ENCODE data around the gene PMIS2. TPM values are rescaled to one million over a fixed set of nuclear protein-coding genes. Genes with fewer than 3 reads are reported as not detected.

The PMIS2 gene
- total RNA-seq, 1 donor from 2014 or later, result not detected

DNA sequence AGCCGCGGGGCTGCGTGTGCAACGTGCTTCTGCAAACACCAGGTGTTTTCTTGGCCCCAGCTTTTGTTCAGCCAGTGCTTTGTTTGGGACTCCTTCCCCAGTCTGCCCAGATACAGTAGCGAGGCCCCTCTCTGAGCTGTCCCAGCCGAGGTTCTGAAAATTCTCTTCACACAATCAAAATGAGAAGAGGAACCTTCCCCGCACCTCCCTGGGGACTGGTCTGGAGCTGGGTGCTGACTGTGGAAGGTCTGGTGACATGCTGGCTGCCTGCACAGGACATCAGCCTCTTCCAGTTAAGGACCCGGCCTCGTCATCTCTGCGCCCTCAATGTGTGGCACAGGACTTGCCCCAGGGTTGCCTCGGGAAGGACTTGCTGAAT is 26.7 kb upstream of the PMIS2 start:
- Histone ChIP-seq H4K20me1 (ENCODE audit: insufficient read depth, low read length) (no peaks in the 10 kb centered on the region), H3K9me3 (ENCODE audit: insufficient read depth, low read depth, low read length) (no peaks in the 10 kb centered on the region), H3K79me2 (ENCODE audit: insufficient read depth, low read length) (no peaks in the 10 kb centered on the region), H2AFZ (ENCODE audit: low read depth, low read length) (no peak overlapping the region), H3K9ac (ENCODE audit: low read length) (no peak overlapping the region), H3K4me1 (ENCODE audit: insufficient read depth, low read length) (peaks cover 2% of the 10 kb centered on the region), H3K4me3 (ENCODE audit: insufficient read depth, low read depth, low read length) (no peak overlapping the region), H3K27me3 (ENCODE audit: insufficient read depth, low read length) (peaks cover 12% of the 10 kb centered on the region), H3K27ac (ENCODE audit: low read depth, low read length) (no peak overlapping the region), H3K4me2 (ENCODE audit: low read length) (no peak overlapping the region), H3K36me3 (ENCODE audit: insufficient read depth, low read length) (no peaks in the 10 kb centered on the region)
- peak overlapping the region; percentile 67 for H3K4me3 Mint-ChIP-seq (ENCODE audit: unreplicated experiment)
- no peak for FAIRE-seq
- H3K36me3 Mint-ChIP-seq (ENCODE audit: low read depth, unreplicated experiment), result no peaks in the 10 kb centered on the region
- no peaks in the 10 kb centered on the region for H3K9me3 Mint-ChIP-seq (ENCODE audit: unreplicated experiment)
- peaks cover 69% of the 10 kb centered on the region for H3K27me3 Mint-ChIP-seq (ENCODE audit: low read depth, unreplicated experiment)
- no peak overlapping the region for H3K27ac Mint-ChIP-seq (ENCODE audit: unreplicated experiment)
- DNase-seq (ENCODE audit: low read depth), result no peak
- TF ChIP-seq EZH2 (IDR thresholded peaks at IDR 0.05; ENCODE audit: insufficient read depth, low read length), result no peak
- TF ChIP-seq, protein P1, sequence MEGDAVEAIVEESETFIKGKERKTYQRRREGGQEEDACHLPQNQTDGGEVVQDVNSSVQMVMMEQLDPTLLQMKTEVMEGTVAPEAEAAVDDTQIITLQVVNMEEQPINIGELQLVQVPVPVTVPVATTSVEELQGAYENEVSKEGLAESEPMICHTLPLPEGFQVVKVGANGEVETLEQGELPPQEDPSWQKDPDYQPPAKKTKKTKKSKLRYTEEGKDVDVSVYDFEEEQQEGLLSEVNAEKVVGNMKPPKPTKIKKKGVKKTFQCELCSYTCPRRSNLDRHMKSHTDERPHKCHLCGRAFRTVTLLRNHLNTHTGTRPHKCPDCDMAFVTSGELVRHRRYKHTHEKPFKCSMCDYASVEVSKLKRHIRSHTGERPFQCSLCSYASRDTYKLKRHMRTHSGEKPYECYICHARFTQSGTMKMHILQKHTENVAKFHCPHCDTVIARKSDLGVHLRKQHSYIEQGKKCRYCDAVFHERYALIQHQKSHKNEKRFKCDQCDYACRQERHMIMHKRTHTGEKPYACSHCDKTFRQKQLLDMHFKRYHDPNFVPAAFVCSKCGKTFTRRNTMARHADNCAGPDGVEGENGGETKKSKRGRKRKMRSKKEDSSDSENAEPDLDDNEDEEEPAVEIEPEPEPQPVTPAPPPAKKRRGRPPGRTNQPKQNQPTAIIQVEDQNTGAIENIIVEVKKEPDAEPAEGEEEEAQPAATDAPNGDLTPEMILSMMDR (IDR thresholded peaks at IDR 0.05; ENCODE audit: insufficient read depth, low read depth, low read length), result no peak
- no peaks in the 10 kb centered on the region for H3K4me1 Mint-ChIP-seq (ENCODE audit: low read depth, unreplicated experiment)

DNA sequence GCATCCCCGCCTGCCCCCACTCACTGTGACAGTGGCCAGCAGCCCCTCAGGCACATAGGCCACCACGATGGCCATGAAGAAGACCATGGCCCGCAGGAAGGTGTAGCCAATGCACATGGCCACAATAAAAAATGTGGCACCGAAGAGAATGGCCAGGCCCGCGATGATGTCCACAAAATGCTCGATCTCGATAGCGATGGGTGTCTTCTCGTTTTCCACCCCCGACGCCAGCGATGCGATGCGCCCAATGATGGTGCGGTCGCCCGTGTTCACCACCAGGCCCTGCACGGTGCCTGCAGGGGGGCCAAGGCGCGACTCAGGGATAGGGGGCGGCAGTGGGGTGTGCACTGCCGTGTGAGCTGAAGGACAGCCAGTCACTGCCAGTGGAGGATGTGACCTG is 26.2 kb upstream of the PMIS2 start:
- FAIRE-seq (no peak), DNase-seq (ENCODE audit: low read depth) (no peak)
- Histone ChIP-seq H3K4me1 (ENCODE audit: insufficient read depth, low read length) (peaks cover 2% of the 10 kb centered on the region), H2AFZ (ENCODE audit: low read depth, low read length) (no peak overlapping the region), H3K4me2 (ENCODE audit: low read length) (no peak overlapping the region), H3K9me3 (ENCODE audit: insufficient read depth, low read depth, low read length) (no peaks in the 10 kb centered on the region), H3K36me3 (ENCODE audit: insufficient read depth, low read length) (no peaks in the 10 kb centered on the region), H3K9ac (ENCODE audit: low read length) (no peak overlapping the region), H4K20me1 (ENCODE audit: insufficient read depth, low read length) (no peaks in the 10 kb centered on the region), H3K27ac (ENCODE audit: low read depth, low read length) (no peak overlapping the region), H3K4me3 (ENCODE audit: insufficient read depth, low read depth, low read length) (no peak overlapping the region), H3K27me3 (ENCODE audit: insufficient read depth, low read length) (peaks cover 12% of the 10 kb centered on the region), H3K79me2 (ENCODE audit: insufficient read depth, low read length) (no peaks in the 10 kb centered on the region)
- no peak for TF ChIP-seq EZH2 (IDR thresholded peaks at IDR 0.05; ENCODE audit: insufficient read depth, low read length)
- TF ChIP-seq, protein P1 (IDR thresholded peaks at IDR 0.05; ENCODE audit: insufficient read depth, low read depth, low read length), result no peak
- Mint-ChIP-seq H3K4me3 (ENCODE audit: unreplicated experiment) (no peak overlapping the region), H3K27me3 (ENCODE audit: low read depth, unreplicated experiment) (peaks cover 64% of the 10 kb centered on the region), H3K36me3 (ENCODE audit: low read depth, unreplicated experiment) (no peaks in the 10 kb centered on the region), H3K4me1 (ENCODE audit: low read depth, unreplicated experiment) (no peaks in the 10 kb centered on the region), H3K9me3 (ENCODE audit: unreplicated experiment) (no peaks in the 10 kb centered on the region), H3K27ac (ENCODE audit: unreplicated experiment) (no peak overlapping the region)

DNA sequence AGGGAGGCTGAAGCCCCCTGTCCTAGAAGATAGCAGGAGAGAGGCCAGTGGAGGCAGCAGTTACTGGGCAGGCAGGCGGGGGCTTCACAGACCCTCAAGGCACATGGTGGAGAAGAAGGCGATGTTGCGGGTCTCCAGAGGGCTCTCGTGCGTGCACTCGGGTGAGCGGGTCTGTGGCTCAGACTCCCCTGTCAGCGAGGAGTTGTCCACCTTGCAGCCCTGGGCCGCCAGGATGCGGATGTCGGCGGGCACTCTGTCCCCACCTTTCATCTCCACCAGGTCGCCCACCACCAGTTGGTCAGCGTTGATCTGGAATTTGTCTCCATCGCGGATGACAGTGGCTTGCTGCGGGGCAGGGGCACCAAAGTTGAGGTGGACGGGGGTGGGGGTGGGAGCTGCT is 25.7 kb upstream of the PMIS2 start:
- H4K20me1 ChIP-seq (ENCODE audit: insufficient read depth, low read length), result no peaks in the 10 kb centered on the region
- no peak overlapping the region for H3K4me2 ChIP-seq (ENCODE audit: low read length)
- no peaks in the 10 kb centered on the region for H3K36me3 ChIP-seq (ENCODE audit: insufficient read depth, low read length)
- no peak overlapping the region for H2AFZ ChIP-seq (ENCODE audit: low read depth, low read length)
- no peak overlapping the region for H3K4me3 ChIP-seq (ENCODE audit: insufficient read depth, low read depth, low read length)
- H3K27ac ChIP-seq (ENCODE audit: low read depth, low read length), result no peak overlapping the region
- DNase-seq (ENCODE audit: low read depth) (no peak), FAIRE-seq (no peak)
- Mint-ChIP-seq H3K4me3 (ENCODE audit: unreplicated experiment) (no peak overlapping the region), H3K27ac (ENCODE audit: unreplicated experiment) (no peak overlapping the region), H3K9me3 (ENCODE audit: unreplicated experiment) (no peaks in the 10 kb centered on the region), H3K4me1 (ENCODE audit: low read depth, unreplicated experiment) (no peaks in the 10 kb centered on the region), H3K36me3 (ENCODE audit: low read depth, unreplicated experiment) (no peaks in the 10 kb centered on the region), H3K27me3 (ENCODE audit: low read depth, unreplicated experiment) (peaks cover 62% of the 10 kb centered on the region)
- H3K9me3 ChIP-seq (ENCODE audit: insufficient read depth, low read depth, low read length), result no peaks in the 10 kb centered on the region
- no peak overlapping the region for H3K9ac ChIP-seq (ENCODE audit: low read length)
- TF ChIP-seq, protein P1 (IDR thresholded peaks at IDR 0.05; ENCODE audit: insufficient read depth, low read depth, low read length), result no peak
- no peak for TF ChIP-seq EZH2 (IDR thresholded peaks at IDR 0.05; ENCODE audit: insufficient read depth, low read length)
- peaks cover 2% of the 10 kb centered on the region for H3K4me1 ChIP-seq (ENCODE audit: insufficient read depth, low read length)
- no peaks in the 10 kb centered on the region for H3K79me2 ChIP-seq (ENCODE audit: insufficient read depth, low read length)
- peaks cover 12% of the 10 kb centered on the region for H3K27me3 ChIP-seq (ENCODE audit: insufficient read depth, low read length)
